ENCODE measurements around the gene UQCRHL.

- TF ChIP-seq, protein P1, sequence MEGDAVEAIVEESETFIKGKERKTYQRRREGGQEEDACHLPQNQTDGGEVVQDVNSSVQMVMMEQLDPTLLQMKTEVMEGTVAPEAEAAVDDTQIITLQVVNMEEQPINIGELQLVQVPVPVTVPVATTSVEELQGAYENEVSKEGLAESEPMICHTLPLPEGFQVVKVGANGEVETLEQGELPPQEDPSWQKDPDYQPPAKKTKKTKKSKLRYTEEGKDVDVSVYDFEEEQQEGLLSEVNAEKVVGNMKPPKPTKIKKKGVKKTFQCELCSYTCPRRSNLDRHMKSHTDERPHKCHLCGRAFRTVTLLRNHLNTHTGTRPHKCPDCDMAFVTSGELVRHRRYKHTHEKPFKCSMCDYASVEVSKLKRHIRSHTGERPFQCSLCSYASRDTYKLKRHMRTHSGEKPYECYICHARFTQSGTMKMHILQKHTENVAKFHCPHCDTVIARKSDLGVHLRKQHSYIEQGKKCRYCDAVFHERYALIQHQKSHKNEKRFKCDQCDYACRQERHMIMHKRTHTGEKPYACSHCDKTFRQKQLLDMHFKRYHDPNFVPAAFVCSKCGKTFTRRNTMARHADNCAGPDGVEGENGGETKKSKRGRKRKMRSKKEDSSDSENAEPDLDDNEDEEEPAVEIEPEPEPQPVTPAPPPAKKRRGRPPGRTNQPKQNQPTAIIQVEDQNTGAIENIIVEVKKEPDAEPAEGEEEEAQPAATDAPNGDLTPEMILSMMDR (IDR thresholded peaks at IDR 0.05) = no peak
- TF ChIP-seq POLR2A (IDR thresholded peaks at IDR 0.05) (no peak), POLR2AphosphoS5 (IDR thresholded peaks at IDR 0.05) (peak; percentile 39 to 85 (median 44)), EP300 (IDR thresholded peaks at IDR 0.05) (peak; percentile 81)
Measured at GRCh38 chr1:15799004-15799867, 8.2 kb downstream of the UQCRHL start.
